WTC11 (cell line): ENCODE results near the gene PDE8B. TPM values are rescaled to one million over a fixed set of nuclear protein-coding genes. Genes with fewer than 3 reads are reported as not detected.

Experiments used
- ATAC-seq: fragments of 200-7000 bp; cut with Tn5 transposase; 2 replicates; pipeline ENCODE4 v1.10.0; 2021; ENCODE audit warnings: mild to moderate bottlenecking, moderate library complexity
- CTCF ChIA-PET: fragments of 300-600 bp; sonication (Branson Sonifier 250); formaldehyde crosslinking; loops from one replicate; lab custom pipeline; 2021; ENCODE audit warnings: antibody characterized with exemption; lab: Charles Lee
- POLR2A ChIA-PET: fragments of 350-600 bp; sonication (Branson Sonifier 250); formaldehyde crosslinking; loops from one replicate; lab custom pipeline; 2021; ENCODE audit warnings: antibody characterized with exemption; lab: Charles Lee
- DNase-seq: peaks from one replicate; pipeline ENCODE4 v3.0.0; 2021; ENCODE audit warnings: low spot score
- H3K27ac Mint-ChIP-seq: 2 replicates; pipeline ENCODE4 v1.8.0; 2021; ENCODE audit warnings: mixed read lengths
- H3K27me3 Mint-ChIP-seq: 2 replicates; pipeline ENCODE4 v1.8.0; 2021; ENCODE audit warnings: low read depth, mild to moderate bottlenecking, moderate library complexity, mixed read lengths
- H3K36me3 Mint-ChIP-seq: 2 replicates; pipeline ENCODE4 v1.8.0; 2021; ENCODE audit warnings: mixed read lengths
- H3K4me1 Mint-ChIP-seq: 2 replicates; pipeline ENCODE4 v1.8.0; 2022; ENCODE audit warnings: mixed read lengths
- H3K4me3 Mint-ChIP-seq: 2 replicates; pipeline ENCODE4 v1.8.0; 2021; ENCODE audit warnings: mild to moderate bottlenecking, moderate library complexity, mixed read lengths
- H3K9me3 Mint-ChIP-seq: 2 replicates; pipeline ENCODE4 v1.8.0; 2021; ENCODE audit warnings: mixed read lengths
- CBFB ChIP-seq: sonication (generic); formaldehyde crosslinking; IDR thresholded peaks from 2 replicates; pipeline ENCODE4 v1.8.1; 2022; ENCODE audit warnings: mild to moderate bottlenecking, low read depth, missing genetic modification reagents
- CREB1 ChIP-seq: sonication (generic); formaldehyde crosslinking; IDR thresholded peaks from 2 replicates; pipeline ENCODE4 v1.8.0; 2023; ENCODE audit warnings: mild to moderate bottlenecking, missing genetic modification reagents
- FOXP1 ChIP-seq: sonication (generic); formaldehyde crosslinking; IDR thresholded peaks from 2 replicates; pipeline ENCODE4 v1.8.0; 2022; ENCODE audit warnings: missing genetic modification reagents, mild to moderate bottlenecking, moderate library complexity, borderline replicate concordance
- HMGA2 ChIP-seq: fragments of 250-450 bp; sonication (Bioruptor Pico); IDR thresholded peaks from 2 replicates; pipeline ENCODE4 v1.4.0; 2021; ENCODE audit warnings: mild to moderate bottlenecking, moderate library complexity
- JAZF1 ChIP-seq: fragments of 250-450 bp; sonication (Bioruptor Pico); IDR thresholded peaks from 2 replicates; pipeline ENCODE4 v1.9.0; 2021; ENCODE audit warnings: moderate library complexity, mild to moderate bottlenecking, inconsistent platforms
- MYBL2 ChIP-seq: sonication (generic); formaldehyde crosslinking; IDR thresholded peaks from 2 replicates; pipeline ENCODE4 v1.8.1; 2023; ENCODE audit warnings: mild to moderate bottlenecking, moderate library complexity, missing genetic modification reagents
- NR3C1 ChIP-seq: sonication (generic); formaldehyde crosslinking; conservative IDR thresholded peaks from 2 replicates; pipeline ENCODE4 v1.8.1; 2023; ENCODE audit warnings: low read depth, mild to moderate bottlenecking, missing genetic modification reagents
- SOX15 ChIP-seq: fragments of 250-450 bp; sonication (Bioruptor Pico); IDR thresholded peaks from 2 replicates; pipeline ENCODE4 v1.9.0; 2021; ENCODE audit warnings: mild to moderate bottlenecking
- SP1 ChIP-seq: sonication (generic); formaldehyde crosslinking; conservative IDR thresholded peaks from 2 replicates; pipeline ENCODE4 v1.8.1; 2022; ENCODE audit warnings: missing genetic modification reagents
- ZNF121 ChIP-seq: sonication (generic); formaldehyde crosslinking; IDR thresholded peaks from 2 replicates; pipeline ENCODE4 v1.8.0; 2023; ENCODE audit warnings: missing genetic modification reagents
- total RNA-seq: library from RNA; stranded (reverse); gene quantifications from 3 replicates; pipeline ENCODE4 v1.2.3, GENCODE V29; 2021
- TF ChIP-seq, protein P1 (sequence below): sonication (generic); formaldehyde crosslinking; IDR thresholded peaks from 2 replicates; pipeline ENCODE4 v1.8.1; 2023; ENCODE audit warnings: mild to moderate bottlenecking, missing genetic modification reagents
- TF ChIP-seq, protein P2 (sequence below): sonication (generic); formaldehyde crosslinking; IDR thresholded peaks from 2 replicates; pipeline ENCODE4 v1.8.0; 2022; ENCODE audit warnings: mild to moderate bottlenecking, missing genetic modification reagents
- TF ChIP-seq, protein P3 (sequence below): sonication (generic); formaldehyde crosslinking; IDR thresholded peaks from 2 replicates; pipeline ENCODE4 v1.8.1; 2023; ENCODE audit warnings: mild to moderate bottlenecking, missing genetic modification reagents, moderate library complexity
- TF ChIP-seq, protein P4 (sequence below): fragments of 250-450 bp; sonication (Bioruptor Pico); IDR thresholded peaks from 2 replicates; pipeline ENCODE4 v1.9.0; 2021; ENCODE audit warnings: mild to moderate bottlenecking
- TF ChIP-seq, protein P5 (sequence below): sonication (generic); formaldehyde crosslinking; IDR thresholded peaks from 2 replicates; pipeline ENCODE4 v1.8.1; 2023; ENCODE audit warnings: mild to moderate bottlenecking, missing genetic modification reagents, moderate library complexity
- TF ChIP-seq, protein P6 (sequence below): sonication (generic); formaldehyde crosslinking; IDR thresholded peaks from 2 replicates; pipeline ENCODE4 v1.8.0; 2023; ENCODE audit warnings: mild to moderate bottlenecking, missing genetic modification reagents
- TF ChIP-seq, protein P7 (sequence below): fragments of 250-450 bp; sonication (Bioruptor Pico); IDR thresholded peaks from 2 replicates; pipeline ENCODE4 v1.8.0; 2021; ENCODE audit warnings: mild to moderate bottlenecking

PDE8B gene
- total RNA-seq, 1 experiment from 2014 or later = 0.31 TPM

DNA sequence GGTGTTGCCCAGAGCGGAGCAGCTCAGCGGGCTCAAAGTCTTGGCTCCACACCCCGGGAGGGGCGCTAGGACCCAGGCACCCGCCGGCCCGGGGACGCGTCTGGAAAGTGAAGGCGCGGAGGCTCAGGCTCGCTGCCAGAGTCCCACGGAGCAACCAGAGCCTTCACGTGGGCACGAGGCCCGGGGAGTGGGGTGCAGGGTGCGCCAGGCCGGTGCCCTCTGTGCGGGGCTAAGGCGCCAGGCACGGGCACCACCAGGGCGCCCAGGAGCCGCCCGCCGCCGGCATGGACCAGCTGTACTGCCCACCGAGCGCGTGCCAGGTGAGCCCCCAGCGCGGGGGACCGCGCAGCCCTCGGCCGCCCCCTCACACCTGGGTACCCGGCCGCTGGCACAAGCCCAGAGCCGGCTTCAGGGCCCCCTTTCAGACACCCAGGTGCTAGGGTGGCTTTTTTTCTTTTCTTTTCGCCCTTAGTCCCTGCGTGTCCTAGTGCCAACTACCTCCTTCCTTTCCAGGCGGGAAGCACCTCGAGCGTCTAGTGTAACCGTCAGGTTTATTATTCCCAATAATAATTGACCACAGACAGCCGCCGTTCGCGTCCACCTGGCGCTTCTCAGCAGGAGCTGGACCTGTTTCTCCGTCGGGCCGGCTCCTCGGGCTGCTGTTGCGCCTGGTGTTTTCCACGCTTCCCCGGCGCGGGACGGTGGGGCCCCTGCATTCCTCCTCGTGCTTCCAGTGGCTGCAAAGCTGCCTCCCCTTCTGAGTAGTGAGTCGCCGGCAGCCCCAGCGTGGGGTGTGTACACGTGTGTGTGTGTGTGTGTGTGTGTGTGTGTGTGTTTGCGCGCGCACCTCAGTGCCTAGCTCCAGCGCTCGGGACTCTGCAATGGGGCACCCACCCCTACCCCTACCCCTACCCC lies 30.1 kb upstream of the PDE8B start (continued):
- TF ChIP-seq, protein P1, sequence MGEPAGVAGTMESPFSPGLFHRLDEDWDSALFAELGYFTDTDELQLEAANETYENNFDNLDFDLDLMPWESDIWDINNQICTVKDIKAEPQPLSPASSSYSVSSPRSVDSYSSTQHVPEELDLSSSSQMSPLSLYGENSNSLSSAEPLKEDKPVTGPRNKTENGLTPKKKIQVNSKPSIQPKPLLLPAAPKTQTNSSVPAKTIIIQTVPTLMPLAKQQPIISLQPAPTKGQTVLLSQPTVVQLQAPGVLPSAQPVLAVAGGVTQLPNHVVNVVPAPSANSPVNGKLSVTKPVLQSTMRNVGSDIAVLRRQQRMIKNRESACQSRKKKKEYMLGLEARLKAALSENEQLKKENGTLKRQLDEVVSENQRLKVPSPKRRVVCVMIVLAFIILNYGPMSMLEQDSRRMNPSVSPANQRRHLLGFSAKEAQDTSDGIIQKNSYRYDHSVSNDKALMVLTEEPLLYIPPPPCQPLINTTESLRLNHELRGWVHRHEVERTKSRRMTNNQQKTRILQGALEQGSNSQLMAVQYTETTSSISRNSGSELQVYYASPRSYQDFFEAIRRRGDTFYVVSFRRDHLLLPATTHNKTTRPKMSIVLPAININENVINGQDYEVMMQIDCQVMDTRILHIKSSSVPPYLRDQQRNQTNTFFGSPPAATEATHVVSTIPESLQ (CRISPR knock-in tag) = no peak
- 0 out of 2 replicates have a peak, but pooled peaks have one; percentile 36 for TF ChIP-seq SP1
- no peak for TF ChIP-seq CREB1
- 0 out of 2 replicates have a peak, but pooled peaks have one; percentile 38 for TF ChIP-seq FOXP1 (CRISPR knock-in tag)
- TF ChIP-seq ZNF121 (CRISPR knock-in tag) = 0 out of 2 replicates have a peak, but pooled peaks have one; percentile 36
- TF ChIP-seq, protein P2, sequence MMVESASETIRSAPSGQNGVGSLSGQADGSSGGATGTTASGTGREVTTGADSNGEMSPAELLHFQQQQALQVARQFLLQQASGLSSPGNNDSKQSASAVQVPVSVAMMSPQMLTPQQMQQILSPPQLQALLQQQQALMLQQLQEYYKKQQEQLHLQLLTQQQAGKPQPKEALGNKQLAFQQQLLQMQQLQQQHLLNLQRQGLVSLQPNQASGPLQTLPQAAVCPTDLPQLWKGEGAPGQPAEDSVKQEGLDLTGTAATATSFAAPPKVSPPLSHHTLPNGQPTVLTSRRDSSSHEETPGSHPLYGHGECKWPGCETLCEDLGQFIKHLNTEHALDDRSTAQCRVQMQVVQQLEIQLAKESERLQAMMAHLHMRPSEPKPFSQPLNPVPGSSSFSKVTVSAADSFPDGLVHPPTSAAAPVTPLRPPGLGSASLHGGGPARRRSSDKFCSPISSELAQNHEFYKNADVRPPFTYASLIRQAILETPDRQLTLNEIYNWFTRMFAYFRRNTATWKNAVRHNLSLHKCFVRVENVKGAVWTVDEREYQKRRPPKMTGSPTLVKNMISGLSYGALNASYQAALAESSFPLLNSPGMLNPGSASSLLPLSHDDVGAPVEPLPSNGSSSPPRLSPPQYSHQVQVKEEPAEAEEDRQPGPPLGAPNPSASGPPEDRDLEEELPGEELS = peak; percentile 27; the same call in 1 of the 2 replicates
- peak; percentile 48; the same call in 1 of the 2 replicates for TF ChIP-seq MYBL2 (CRISPR knock-in tag)
- TF ChIP-seq, all 79 proteins: peak for 8

DNA sequence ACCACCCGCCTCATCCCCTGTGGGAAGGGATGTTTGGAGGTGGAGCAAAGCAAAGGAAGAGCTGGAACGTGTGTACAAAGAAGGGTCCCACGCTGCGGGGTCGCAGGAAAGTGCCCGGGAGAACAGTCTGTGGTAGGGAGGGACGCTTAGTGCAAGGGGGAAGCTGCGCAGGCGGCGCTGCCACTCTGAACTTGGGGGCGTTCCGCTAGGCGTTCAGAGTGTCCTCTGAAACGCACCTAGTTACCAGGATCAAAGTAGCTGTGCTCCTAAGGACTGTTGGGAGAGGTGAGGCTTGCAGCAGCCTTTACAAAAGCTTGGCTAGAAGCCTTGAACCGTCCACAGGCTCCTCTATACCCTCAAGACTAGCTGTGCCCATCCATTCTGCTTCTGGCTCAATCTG lies 29.3 kb upstream of the PDE8B start:
- Mint-ChIP-seq H3K36me3 (no peaks in the 10 kb centered on the region), H3K9me3 (no peaks in the 10 kb centered on the region), H3K4me3 (peak overlapping the region; percentile 66), H3K4me1 (peaks cover 9% of the 10 kb centered on the region), H3K27me3 (peaks cover 45% of the 10 kb centered on the region), H3K27ac (no peak overlapping the region)
- ChIA-PET POLR2A (no interaction called here), CTCF (interaction anchor here (1.4 to 2.9 kb wide), 2 partner anchors 13 to 311 kb away, joined by 3 to 13 read pairs; partner anchors contain the start of gene WDR41)
- peak; percentile 18 for DNase-seq
- peak; percentile 61 for ATAC-seq
- no peak for TF ChIP-seq HMGA2 (CRISPR knock-in tag)
- TF ChIP-seq, protein P3, sequence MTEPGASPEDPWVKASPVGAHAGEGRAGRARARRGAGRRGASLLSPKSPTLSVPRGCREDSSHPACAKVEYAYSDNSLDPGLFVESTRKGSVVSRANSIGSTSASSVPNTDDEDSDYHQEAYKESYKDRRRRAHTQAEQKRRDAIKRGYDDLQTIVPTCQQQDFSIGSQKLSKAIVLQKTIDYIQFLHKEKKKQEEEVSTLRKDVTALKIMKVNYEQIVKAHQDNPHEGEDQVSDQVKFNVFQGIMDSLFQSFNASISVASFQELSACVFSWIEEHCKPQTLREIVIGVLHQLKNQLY (CRISPR knock-in tag) = no peak
- TF ChIP-seq, protein P4, sequence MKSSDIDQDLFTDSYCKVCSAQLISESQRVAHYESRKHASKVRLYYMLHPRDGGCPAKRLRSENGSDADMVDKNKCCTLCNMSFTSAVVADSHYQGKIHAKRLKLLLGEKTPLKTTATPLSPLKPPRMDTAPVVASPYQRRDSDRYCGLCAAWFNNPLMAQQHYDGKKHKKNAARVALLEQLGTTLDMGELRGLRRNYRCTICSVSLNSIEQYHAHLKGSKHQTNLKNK (CRISPR knock-in tag) = no peak
- TF ChIP-seq, protein P5, sequence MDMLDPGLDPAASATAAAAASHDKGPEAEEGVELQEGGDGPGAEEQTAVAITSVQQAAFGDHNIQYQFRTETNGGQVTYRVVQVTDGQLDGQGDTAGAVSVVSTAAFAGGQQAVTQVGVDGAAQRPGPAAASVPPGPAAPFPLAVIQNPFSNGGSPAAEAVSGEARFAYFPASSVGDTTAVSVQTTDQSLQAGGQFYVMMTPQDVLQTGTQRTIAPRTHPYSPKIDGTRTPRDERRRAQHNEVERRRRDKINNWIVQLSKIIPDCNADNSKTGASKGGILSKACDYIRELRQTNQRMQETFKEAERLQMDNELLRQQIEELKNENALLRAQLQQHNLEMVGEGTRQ (CRISPR knock-in tag) = no peak
- TF ChIP-seq NR3C1 (CRISPR knock-in tag) = no peak
- TF ChIP-seq SOX15 (CRISPR knock-in tag) = no peak
- TF ChIP-seq, protein P6, sequence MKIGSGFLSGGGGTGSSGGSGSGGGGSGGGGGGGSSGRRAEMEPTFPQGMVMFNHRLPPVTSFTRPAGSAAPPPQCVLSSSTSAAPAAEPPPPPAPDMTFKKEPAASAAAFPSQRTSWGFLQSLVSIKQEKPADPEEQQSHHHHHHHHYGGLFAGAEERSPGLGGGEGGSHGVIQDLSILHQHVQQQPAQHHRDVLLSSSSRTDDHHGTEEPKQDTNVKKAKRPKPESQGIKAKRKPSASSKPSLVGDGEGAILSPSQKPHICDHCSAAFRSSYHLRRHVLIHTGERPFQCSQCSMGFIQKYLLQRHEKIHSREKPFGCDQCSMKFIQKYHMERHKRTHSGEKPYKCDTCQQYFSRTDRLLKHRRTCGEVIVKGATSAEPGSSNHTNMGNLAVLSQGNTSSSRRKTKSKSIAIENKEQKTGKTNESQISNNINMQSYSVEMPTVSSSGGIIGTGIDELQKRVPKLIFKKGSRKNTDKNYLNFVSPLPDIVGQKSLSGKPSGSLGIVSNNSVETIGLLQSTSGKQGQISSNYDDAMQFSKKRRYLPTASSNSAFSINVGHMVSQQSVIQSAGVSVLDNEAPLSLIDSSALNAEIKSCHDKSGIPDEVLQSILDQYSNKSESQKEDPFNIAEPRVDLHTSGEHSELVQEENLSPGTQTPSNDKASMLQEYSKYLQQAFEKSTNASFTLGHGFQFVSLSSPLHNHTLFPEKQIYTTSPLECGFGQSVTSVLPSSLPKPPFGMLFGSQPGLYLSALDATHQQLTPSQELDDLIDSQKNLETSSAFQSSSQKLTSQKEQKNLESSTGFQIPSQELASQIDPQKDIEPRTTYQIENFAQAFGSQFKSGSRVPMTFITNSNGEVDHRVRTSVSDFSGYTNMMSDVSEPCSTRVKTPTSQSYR (CRISPR knock-in tag) = no peak
- no peak for TF ChIP-seq CBFB
- TF ChIP-seq, protein P7, sequence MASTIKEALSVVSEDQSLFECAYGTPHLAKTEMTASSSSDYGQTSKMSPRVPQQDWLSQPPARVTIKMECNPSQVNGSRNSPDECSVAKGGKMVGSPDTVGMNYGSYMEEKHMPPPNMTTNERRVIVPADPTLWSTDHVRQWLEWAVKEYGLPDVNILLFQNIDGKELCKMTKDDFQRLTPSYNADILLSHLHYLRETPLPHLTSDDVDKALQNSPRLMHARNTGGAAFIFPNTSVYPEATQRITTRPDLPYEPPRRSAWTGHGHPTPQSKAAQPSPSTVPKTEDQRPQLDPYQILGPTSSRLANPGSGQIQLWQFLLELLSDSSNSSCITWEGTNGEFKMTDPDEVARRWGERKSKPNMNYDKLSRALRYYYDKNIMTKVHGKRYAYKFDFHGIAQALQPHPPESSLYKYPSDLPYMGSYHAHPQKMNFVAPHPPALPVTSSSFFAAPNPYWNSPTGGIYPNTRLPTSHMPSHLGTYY (CRISPR knock-in tag) = no peak
- no peak for TF ChIP-seq JAZF1
- TF ChIP-seq, all 79 proteins: peak for 0
